Stimulated activated CD8-positive, alpha-beta memory T cell treated with anti-CD3 and anti-CD28 coated beads, Interleukin-12 subunit alpha, Interleukin-12 subunit beta, amount 100 ng/mL, for 4 hours (primary cell): ENCODE results near the gene WNT3A.

Source experiments
- DNase-seq: peaks from one replicate; pipeline ENCODE4 v3.0.0-alpha.2; 2020; ENCODE audit warnings: low read depth

The WNT3A gene

DNA sequence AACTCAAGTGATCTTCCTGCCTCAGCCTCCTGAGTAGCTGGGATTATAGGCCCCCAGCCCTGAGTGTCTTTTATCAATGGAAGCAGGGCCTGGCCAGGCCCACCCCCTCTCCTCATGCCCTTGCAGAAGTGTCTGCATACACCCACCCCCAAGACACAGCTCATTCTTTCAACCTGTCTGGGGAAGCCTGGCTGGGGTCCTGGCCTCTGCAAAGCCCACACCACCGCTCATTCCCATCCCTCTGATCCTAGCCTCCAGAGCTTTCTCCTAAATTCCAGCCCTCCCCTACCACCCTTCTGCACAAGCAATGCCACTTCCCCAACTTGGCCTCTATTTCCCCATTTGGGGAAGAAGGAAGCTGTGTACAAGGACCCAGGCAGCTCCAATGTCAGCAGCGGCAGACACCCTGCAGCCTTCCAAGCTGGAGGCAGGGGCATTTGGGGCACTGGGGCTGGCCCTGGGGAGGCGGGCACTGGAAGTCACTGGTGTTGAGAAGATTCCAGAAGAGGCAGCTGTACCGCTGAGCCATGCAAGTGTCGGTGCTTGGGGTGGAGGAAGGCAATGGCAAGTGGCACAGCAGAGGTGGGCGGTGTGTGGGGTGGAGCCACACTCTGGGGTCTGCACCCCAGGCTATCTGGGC lies 42.0 kb downstream of the WNT3A start:
- no peak for DNase-seq

DNA sequence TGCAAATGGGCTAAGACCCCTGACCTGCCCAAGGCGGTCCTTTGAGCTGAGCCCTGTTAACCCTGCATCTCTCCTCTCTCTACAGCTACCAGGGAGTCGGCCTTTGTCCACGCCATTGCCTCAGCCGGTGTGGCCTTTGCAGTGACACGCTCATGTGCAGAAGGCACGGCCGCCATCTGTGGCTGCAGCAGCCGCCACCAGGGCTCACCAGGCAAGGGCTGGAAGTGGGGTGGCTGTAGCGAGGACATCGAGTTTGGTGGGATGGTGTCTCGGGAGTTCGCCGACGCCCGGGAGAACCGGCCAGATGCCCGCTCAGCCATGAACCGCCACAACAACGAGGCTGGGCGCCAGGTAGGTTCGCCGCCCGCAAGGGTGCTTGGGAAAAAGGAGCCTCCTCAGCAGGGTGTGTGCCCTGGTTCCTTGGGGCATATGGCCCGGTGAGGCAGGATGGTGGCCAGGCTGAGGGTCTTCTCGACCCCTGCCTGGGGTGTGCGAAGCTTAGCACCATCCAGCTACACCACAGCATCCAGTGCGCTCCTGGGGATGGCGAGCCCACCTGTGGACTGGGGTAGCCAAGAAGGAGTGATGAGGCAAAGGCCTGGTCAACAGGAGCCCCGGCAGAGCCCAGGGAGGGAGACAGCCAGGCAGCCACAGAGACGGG lies 43.9 kb downstream of the WNT3A start:
- DNase-seq: no peak

DNA sequence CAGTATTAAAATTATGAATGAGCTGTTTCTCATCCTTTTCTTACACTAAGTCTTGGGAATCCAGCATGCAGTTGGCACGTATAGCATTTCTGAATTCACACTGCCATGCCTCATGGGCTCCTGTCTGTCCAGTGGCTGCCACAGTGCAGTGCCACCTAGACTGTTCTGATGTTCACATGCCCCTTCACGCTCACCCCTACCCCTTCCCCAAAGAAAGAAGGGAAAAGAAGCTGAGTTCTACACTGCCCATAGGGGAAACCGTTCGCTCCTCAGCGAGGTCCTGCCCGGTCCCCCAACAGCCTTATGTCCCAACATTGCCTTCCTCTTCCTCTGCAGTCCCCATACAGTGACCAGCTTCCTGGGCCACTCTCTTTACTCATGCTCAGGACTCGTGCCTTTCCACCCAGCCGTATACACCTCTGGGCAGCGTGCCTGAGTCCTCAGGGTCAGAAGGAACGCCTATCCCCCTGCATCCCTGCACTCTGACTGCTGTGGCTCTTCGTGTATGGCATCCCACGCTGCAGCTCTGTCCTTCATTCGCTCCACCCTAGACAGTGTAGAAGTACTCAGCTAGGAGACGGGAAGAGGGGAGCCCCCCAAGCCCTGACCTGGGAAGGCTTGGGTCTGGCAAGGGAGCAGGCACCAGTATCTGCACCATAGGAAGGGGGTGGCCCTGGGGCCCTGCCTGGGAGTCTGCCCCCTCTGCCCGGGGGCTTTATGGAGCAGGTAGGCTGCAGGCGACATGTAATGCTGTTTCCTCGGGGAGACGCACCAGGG lies 51.6 kb downstream of the WNT3A start:
- DNase-seq: no peak

DNA sequence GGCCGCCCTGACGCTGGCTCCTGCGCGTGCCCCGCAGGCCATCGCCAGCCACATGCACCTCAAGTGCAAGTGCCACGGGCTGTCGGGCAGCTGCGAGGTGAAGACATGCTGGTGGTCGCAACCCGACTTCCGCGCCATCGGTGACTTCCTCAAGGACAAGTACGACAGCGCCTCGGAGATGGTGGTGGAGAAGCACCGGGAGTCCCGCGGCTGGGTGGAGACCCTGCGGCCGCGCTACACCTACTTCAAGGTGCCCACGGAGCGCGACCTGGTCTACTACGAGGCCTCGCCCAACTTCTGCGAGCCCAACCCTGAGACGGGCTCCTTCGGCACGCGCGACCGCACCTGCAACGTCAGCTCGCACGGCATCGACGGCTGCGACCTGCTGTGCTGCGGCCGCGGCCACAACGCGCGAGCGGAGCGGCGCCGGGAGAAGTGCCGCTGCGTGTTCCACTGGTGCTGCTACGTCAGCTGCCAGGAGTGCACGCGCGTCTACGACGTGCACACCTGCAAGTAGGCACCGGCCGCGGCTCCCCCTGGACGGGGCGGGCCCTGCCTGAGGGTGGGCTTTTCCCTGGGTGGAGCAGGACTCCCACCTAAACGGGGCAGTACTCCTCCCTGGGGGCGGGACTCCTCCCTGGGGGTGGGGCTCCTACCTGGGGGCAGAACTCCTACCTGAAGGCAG lies 52.3 kb downstream of the WNT3A start:
- DNase-seq: no peak

DNA sequence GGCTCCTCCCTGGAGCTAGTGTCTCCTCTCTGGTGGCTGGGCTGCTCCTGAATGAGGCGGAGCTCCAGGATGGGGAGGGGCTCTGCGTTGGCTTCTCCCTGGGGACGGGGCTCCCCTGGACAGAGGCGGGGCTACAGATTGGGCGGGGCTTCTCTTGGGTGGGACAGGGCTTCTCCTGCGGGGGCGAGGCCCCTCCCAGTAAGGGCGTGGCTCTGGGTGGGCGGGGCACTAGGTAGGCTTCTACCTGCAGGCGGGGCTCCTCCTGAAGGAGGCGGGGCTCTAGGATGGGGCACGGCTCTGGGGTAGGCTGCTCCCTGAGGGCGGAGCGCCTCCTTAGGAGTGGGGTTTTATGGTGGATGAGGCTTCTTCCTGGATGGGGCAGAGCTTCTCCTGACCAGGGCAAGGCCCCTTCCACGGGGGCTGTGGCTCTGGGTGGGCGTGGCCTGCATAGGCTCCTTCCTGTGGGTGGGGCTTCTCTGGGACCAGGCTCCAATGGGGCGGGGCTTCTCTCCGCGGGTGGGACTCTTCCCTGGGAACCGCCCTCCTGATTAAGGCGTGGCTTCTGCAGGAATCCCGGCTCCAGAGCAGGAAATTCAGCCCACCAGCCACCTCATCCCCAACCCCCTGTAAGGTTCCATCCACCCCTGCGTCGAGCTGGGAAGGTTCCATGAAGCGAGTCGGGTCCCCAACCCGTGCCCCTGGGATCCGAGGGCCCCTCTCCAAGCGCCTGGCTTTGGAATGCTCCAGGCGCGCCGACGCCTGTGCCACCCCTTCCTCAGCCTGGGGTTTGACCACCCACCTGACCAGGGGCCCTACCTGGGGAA lies 53.0 kb downstream of the WNT3A start:
- DNase-seq: no peak

DNA sequence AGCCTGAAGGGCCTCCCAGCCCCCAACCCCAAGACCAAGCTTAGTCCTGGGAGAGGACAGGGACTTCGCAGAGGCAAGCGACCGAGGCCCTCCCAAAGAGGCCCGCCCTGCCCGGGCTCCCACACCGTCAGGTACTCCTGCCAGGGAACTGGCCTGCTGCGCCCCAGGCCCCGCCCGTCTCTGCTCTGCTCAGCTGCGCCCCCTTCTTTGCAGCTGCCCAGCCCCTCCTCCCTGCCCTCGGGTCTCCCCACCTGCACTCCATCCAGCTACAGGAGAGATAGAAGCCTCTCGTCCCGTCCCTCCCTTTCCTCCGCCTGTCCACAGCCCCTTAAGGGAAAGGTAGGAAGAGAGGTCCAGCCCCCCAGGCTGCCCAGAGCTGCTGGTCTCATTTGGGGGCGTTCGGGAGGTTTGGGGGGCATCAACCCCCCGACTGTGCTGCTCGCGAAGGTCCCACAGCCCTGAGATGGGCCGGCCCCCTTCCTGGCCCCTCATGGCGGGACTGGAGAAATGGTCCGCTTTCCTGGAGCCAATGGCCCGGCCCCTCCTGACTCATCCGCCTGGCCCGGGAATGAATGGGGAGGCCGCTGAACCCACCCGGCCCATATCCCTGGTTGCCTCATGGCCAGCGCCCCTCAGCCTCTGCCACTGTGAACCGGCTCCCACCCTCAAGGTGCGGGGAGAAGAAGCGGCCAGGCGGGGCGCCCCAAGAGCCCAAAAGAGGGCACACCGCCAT lies 53.8 kb downstream of the WNT3A start:
- no peak for DNase-seq

DNA sequence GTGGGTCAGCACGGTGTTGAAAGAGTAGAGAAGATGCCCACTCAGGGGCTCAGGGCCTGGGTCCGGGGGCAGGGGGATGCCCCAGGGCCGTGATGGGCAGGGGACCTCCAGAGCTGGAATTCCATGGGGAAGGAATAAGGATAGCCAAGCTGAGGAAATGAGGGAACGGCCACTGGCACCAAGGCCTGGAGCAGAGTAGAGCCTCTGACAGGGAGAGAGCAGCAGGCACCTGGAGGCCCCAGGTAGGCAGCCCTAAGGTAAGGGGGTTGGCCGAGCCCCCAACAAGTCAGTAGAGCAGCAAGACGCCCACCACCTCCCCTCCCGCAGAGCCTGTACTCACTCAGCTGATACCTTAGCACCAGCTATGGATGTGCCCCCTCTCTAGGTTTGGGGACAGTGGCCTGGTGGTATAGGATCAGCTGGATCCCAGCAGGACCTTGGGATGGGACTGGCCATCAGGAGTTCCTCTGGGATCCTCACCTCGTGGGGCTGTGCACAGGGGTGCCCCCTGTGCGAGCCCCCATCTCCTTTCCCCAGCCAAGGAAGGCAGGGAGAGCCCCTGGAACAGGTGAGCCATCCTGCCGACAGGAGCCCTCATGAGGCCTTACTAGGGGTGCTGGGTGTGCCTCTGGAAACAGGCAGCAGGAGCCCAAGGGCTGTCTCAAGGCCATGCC lies 54.8 kb downstream of the WNT3A start:
- DNase-seq: no peak

DNA sequence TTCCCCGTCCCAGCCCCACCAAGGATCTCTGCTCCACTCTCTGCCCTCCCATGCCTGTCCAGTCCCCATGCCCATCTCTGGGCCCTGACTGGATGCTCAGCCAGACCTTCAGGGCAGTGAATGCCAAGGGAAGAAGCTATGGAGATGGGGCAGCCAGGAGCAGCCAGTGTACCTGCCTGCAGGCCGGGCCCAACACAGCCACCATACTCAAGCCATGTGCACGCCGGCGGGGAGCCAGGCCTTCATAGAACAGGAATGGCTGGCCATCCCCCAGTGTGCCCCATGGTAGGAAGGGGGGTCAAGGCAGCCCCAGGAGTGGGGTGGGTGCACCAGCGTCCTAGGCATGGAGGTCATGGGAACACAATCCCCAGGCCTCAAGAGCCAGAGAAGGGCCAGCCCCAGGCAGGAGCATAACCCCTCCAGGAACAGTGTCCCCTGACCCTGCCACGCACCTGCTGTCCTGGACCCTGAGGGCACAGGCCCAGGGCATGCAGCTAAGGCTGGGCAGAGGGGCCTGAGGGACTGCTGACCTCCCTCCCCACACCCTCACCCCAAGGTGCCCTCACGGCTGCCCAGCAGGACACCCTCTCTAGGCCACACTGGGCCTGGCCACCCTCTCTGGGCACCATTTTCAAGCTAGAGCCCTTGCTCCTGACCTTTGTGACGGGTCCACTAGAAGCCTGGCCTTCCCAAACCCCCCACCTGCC lies 55.4 kb downstream of the WNT3A start:
- DNase-seq: no peak

DNA sequence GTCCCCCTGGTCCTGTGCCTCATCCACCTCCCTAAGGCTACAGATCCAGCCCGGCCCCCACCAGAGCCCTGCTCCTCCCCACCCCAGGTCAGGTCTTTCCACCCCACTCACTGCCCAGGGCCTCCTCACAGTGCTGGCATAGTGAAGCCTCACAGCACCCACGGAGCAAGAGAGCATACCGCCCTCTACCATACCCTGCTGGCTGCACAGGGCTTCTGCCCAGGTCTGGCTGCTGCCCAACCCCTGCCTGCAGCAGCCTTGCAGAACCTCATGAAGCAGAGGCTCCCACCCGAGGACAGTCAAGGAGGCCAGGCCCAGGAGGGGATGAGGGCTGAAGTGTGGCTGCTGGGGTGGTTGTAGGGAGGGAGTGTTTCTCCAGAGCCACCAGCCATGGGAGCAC lies 56.0 kb downstream of the WNT3A start:
- no peak for DNase-seq

DNA sequence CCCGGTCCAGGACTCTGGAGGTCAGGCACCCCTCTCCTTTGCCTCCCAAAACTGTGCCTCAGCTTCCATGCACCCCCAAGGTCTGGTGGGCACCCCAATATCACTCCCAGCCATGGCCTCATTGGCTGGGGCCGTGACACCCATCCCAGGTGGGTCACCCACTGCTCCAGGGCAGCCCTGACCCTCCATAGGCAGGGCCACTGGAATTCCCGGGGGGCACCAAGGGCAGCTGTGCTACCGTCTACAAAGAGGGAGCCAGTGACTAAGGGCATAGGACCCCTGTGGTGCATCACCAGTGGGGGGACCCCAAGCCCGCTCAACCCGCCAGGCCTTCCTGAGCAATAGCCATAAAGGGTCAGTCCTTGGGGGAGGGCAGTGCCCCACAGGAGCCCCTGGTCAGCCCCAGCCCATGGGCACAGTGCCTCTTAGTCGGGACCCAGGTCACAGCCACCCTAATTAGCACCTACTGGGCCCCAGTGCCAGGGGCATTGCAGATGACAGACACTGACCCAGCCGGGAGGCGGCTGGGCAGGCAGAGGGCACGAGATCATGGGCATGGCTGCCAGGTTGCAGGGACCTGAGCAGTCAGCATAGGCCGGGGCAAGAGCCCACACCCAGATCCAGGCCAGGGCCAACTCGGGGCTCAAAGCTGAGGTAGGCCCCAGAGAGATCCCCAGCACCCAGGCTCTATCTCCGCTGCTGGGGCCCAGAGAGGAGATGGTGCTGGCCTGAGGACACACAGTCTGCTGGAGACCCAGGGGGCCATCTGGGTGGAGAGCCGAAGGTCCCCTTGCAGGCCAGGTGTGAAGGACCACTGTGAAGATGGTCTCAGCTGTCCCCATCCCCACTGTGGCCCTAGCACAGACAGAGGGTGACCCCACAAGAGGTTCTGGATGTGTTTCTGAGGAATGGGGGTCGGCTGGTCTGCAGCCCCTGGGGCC lies 56.7 kb downstream of the WNT3A start:
- no peak for DNase-seq

DNA sequence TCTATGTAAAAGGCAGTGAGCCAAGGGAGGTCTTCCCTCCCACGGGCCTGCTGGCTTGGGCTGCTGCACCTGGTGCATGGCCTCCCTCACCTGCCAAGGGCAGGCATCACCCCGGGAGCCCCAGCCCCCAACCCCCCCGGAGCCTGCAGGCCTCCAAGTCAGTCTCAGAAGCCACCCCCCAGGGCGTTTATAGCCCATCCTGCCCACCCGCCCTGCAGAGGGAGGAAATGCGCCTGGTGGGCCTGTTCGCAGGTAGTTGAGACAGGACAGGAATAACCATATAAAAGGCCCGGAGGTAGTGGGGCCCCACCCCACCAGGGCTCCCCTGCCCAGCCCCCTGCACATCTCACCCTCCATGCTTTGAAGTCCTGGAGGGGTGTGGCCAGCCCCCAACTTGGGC lies 57.5 kb downstream of the WNT3A start:
- no peak for DNase-seq

DNA sequence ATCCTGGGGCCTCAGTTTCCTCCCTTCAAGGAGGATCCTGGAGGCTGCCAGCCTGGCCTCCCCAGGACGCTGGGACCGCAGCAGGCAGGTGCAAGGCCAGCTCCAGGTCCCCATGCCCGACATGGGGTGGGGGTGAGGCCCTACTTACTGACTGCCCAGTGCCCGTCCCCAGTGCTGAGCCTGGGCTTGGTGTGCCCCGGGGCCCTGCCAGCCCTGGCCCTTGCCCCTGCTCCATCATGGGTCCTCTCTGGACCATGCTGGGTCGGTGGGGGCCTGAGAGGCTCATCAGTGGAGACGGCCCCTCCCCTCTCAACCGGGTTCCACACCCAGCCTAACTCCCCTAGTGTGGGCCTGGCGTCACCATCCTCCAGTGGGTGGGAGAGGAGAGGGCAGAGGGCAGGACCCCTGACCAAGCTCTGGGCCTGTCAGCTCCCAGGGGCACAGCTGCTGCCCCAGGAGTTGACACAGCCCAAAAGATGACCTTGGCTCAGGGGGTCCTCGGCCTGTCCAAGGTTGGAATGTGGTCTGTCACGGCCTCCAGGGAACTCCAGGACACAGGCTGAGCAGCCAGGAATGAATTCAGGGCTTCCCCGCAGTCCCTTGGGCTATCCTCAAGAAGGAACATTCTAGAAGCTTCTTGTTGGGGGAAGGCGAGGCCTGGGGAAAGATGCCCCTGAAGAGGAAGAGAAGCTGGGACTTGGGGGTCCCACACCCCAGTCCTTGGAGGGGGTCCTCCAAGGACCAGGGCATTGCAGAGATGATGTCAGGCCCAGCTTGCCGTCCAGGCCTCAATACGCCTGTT lies 58.1 kb downstream of the WNT3A start:
- DNase-seq: no peak

DNA sequence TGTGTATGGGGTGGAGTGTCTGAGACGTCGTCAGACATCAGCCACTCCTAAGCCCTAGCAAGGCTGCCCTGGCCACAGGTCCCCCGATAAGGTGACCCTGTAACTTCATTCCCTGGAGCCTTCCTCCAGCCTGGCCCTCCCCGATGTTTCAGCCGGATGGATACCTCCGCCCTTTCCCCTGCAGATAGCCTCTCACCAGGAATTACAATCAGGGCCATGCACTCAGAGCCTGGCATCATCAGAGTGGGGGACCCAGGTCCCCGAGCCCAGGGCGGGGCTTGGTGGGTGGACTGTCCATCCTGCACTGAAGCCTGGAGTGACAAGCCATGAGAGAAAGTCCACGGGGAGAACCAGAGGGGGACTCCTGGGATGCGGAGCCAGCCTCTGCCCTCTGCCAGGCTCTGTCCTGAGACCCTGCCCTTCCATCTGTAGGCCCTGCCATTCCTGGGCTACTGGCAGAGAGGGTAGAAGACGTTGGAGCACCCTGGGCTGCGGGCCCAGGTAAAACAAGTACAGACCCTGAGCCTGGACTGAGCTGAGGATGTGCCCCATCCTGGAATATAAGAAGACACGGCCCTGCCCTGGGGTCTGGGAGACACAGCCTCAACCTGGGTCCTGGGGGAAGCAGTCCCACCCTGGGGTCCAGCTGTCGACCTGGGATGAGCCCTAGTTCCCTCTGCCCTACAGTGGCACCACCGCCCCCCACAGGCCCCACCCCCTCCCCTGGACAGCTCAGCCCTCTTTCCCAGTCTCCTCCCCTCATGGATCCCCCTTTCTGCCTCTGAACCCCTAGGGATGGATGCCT lies 58.9 kb downstream of the WNT3A start:
- DNase-seq: no peak

DNA sequence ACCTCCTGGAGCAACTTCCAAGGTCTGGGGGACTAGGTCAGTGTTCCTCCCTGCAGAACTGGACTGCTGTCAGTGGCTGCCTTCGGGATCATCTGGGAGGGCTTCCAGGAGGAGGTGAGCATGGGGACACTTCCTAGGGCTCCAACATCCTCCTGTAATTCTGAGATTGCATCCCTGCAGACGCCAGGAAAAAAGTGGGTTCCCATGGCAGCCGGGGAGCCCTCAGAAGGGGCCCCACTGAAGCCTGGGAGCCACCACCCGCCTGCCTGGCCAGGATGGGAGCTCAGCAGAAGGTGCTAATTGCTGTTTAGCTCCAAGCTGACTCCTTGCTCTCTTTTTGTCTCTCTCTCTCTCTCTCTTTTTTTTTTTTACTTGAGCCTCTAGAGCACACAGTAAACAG lies 59.6 kb downstream of the WNT3A start:
- DNase-seq: no peak

DNA sequence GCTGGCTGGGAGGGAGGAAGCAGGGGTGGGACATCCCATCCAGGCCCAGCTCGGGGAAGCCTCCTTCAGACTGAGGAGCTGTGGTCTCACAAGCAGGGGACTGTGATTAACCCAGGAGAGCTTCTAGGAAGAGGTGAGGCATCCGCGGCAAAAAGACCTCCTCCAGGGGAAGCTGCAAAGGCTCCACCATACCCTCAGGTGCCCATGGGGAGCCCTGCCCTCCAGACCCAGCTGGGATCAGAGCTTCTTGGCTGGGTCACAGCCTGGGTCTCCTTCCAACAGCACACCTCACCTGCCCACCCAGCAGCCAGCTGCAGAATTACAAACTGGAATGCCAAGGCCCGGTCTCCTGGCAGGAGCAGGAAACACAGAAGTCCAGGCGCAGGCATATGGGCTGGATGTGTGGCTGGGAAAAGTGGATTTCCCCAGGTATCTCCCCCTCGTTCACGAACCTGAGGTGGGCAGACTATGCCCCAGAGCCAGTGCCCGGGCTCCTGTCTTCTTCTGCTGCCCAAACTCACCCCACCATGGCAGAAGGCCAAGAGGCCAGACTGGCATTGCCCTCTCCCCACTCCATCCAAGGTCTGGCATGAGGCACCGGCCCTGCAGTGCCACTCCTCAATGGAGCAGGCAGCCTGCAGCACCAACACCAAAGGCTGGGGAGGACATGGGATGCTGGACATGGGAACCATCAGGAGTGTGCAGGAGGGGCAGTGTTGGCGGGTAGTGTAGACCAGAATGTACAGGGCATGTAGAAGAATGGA lies 60.3 kb downstream of the WNT3A start:
- no peak for DNase-seq

DNA sequence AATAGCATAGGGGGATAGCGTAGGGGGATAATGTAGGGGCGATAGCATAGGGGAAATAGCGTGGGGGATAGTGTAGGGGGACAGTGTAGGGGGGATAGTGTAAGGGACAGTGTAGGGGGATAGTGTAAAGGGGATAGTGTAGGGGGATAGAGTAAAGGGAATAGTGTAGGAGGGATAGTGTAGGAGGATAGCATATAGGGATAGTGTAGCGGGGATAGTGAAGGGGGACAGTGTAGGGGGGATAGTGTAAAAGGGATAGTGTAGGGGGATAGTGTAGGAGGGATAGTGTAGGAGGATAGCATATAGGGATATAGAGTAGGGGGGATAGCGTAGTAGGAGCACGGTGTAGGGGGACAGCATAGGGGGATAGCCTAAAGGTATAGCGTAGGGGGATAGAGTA lies 61.6 kb downstream of the WNT3A start:
- DNase-seq: no peak
